ENCODE data around the gene TMEM61. TPM values are rescaled to one million over a fixed set of nuclear protein-coding genes. Genes with fewer than 3 reads are reported as not detected.
A peak's percentile ranks its signal among the peaks of the same experiment; 100 is the strongest.

Gene TMEM61
- total RNA-seq, 1 donor, result not detected

DNA sequence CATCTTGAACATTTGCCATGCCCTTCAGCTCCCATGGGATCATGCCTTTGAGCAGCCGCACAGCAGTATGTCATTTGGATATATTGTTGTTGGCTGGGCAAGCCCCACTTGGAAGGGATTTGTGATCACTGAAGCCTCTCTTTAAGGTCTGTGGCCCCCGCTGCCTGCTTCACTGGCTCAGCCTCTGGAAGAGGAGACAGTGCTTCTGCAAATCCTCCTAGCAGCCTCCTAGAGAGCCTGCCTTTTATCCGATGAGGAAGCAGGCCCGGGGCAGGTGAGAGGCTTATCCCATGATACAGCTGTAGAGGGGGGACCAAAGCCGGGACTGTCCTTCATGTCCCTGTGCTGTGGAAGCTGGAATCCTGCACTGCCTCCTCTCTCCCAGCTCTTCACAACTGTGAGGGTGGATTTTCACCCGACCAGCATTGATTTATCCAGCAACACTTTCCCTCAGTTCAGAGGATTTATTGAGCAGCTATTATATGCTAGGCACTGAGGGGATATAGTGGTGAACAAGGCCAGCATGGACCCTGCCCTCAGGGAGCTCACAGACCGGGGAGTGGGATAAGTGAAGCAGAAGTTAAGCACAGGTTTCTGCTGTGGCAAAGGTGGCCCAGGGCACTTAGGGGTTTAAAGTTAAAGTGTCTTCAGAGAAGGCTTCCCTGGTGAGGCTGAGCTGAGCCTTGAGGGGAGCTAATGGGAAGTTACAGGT is 3.9 kb downstream of the TMEM61 start:
- no peak for DNase-seq (ENCODE audit: low read depth in 2 of 3, low spot score in 2 of 3)

DNA sequence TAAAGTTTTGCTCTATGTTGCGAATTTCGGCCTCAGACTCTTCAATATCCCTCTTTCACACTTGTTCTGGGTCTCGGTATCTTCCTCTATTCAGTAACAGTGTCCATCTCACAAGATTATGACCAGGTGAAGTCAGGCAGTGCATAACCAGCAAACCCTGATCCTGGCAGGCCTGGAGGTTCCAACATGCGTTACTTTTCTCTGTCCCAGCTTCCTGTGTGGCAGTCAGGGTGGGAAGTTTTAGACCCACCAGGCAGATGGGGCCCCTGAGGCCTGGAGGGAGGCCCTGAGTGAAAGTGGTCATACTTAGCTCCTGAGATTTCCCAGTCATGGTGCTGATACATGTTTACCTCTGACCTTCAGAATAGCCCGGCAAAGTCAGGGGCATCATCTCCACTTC is 5.1 kb downstream of the TMEM61 start:
- DNase-seq (ENCODE audit: low read depth in 2 of 3, low spot score in 2 of 3), result no peak

DNA sequence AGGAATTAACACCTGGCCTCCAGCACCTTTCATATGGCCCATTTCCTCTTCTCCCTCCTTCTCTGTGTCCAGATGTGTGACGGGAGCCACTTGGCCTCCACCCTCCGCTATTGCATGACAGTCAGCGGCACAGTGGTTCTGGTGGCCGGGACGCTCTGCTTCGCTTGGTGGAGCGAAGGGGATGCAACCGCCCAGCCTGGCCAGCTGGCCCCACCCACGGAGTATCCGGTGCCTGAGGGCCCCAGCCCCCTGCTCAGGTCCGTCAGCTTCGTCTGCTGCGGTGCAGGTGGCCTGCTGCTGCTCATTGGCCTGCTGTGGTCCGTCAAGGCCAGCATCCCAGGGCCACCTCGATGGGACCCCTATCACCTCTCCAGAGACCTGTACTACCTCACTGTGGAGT is 5.6 kb downstream of the TMEM61 start:
- no peak for DNase-seq (ENCODE audit: low read depth in 2 of 3, low spot score in 2 of 3)

DNA sequence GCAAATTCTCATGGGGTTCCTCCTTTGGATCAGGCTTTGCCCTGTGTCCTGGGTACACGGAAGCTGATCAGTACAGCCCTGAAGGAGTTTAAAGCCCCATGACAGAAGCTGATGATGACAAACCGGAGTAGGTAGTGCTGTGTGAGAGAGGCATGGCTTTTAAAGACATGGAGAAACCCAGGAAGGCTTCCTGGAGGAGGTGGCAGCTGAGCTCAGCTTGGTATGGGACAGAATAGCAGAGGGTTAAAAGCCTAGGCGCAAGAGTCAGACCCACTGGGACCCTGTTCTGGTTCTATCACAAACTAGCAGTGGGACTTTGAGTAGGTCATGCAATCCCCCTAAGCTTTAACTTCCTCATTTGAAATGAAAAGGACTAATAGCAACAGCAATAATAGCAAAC is 6.1 kb downstream of the TMEM61 start:
- no peak for DNase-seq (ENCODE audit: low read depth in 2 of 3, low spot score in 2 of 3)

DNA sequence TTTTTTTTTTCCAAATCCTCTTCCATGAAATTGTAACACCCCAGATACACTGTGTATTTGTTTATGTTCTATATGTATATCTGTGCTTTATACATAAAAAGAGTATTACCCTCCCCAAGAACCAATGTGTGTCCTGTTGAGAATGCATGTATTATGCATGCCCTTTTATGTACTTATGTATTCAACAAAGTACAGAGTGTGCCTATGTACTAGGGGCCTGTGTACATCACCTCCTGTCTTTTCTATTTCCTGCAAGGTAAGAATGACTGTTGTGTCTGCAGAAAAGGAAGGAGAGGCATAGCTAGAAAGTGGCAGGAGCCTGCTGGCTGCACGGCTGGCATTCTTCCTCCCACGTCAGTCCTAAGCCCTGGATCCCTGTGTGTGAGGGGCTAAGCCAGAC is 7.0 kb downstream of the TMEM61 start:
- no peak for DNase-seq (ENCODE audit: low read depth in 2 of 3, low spot score in 2 of 3)

DNA sequence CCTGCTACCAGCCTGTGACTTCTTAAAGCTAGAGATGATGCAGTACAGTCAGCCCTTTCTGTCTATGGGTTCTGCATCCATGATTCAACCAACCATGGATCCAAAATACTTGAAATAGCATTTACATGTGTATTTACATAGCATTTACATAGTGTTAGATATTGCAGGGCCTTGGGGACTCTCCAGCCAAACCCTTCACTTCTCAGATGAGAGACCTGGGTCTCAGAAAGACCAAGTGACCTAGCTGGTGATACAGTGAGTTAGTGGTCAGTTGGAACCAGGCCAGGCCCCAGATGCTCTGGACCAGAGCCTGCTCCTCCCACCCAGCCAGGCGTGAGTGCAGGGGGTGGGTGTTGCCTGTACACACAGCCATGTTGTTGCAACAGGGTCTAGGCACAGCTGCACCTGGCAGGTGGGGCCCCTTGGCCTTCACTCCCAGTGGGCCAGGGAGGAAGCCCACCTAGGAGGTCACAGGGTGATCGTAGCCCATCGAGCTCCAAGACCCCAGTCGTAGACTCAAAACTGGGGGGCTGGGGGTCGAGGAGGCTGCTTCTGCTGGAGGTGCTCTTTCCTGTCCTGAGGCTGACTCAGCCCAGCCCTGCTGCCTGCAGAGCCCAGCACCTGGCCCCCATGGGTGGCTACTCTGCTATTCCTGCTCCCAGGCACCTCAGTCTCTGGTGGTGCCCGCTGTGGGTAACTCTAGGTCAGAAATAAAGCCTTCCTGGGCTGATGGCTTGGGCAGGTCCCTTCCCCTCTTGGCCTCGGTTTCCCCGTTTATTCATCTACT is 7.7 kb downstream of the TMEM61 start:
- no peak for DNase-seq (ENCODE audit: low read depth in 2 of 3, low spot score in 2 of 3)

DNA sequence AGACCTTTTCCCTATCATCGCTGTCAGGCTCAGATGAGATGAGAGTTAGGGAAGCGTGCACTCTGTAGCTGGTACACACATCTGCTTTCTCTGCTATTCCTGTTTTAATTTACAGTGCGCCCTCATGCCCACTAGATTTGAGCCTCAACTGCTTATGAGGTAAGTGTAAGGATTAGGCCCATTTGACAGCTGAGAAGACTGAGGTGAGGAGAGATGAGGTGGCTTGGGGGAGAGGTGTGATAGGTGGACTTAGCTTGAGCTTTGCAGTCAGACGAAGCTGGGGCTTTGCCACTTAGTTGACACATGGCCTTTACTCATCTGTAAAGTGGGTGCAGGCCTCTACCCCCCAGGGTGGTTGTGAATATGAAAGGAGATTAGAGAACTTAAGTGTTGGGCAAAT is 8.5 kb downstream of the TMEM61 start:
- DNase-seq (ENCODE audit: low read depth in 2 of 3, low spot score in 2 of 3), result no peak

DNA sequence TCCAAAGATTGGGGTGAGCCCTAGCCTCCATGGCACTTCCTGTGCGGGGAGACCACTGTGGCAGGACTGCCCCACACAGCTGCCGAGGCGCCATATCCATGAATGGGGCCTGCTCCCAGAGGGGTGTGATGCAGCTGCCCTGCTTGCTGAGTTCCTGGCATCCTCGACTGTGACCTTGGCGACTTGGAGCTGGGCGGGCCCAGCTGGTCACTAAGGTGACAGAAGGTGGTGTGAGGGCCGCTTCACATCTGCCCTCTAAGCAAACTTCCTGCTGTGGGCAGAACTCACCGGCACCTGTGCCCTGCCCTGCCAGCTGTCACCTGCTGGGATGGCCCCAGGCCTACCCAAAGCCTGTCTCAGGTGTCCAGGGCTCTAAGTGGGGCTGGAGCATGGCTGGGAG is 9.0 kb downstream of the TMEM61 start:
- DNase-seq (ENCODE audit: low read depth in 2 of 3, low spot score in 2 of 3), result no peak

DNA sequence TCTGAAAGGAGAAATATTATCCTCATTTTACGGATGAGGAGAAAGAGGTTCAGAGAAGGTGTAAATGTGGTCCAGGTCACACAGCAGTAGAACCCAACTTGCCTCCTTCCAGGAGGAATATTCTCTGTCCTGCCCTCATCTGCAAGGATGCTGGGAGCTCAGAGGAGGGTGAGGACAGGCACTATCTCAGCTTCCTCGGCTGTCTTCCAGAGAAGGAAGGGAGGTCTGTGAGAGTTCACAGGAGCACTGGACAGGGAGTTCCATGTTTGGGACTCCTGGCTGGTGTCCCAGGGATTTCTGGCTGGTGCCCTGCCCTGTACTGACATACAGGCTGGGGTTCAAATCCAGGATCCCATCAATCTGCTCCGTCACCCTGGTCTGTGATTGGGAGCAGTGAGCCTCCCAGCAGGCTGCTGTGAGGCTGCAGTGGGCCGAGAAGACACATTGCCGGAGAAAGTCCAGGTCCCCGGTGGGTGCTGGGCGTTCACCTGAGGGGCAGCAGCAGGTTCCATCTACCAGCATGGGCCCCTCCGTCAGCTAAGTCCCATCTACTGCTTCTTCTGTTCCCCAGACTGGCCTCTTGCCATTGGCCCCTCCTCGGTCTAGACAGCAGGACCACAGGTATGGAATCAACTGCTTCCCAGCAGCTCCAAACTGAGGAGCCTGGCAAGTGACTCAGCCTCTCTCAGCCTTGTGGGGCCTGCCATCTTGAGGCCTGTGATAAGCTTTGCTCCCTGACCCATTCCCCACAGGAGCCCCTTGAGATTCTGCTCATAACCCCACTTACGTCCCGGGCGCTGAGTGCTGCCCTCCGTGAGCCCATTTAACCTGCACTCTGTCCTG is 9.8 kb downstream of the TMEM61 start:
- no peak for DNase-seq (ENCODE audit: low read depth in 2 of 3, low spot score in 2 of 3)

DNA sequence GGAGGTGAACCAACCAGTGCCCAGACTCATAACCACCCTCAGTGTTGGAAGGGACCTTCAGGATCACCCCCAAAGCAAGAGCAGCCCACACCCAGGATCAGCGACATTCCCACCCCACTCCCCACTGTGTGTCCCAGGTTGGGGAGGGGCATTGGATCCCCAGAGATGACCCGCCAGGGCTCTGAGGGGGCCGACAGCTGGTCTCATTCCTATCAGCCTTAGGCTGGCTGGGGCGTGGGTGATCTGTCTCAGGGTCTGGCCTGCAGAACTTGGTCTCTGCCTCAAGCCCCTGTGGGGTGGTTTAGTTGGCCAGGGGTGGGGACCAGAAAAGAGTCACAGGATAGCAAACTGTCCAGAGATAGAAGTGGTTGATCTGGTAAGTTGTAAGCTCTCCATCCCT is 10.5 kb downstream of the TMEM61 start:
- no peak for DNase-seq (ENCODE audit: low read depth in 2 of 3, low spot score in 2 of 3)

DNA sequence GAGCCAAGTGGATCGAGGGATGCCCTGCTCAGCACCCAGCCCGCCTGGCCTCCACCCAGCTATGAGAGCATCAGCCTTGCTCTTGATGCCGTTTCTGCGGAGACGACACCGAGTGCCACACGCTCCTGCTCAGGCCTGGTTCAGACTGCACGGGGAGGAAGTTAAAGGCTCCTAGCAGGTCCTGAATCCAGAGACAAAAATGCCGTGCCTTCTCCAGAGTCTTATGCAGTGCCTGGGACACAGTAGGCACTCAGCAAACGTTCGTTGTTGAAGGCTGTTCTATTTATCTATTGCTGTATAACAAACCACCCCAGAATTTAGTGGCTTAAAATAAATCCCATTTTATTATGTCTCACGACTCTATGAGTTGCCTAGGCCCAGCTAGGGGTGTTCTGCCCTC is 11.5 kb downstream of the TMEM61 start:
- DNase-seq (ENCODE audit: low read depth in 2 of 3, low spot score in 2 of 3), result no peak

DNA sequence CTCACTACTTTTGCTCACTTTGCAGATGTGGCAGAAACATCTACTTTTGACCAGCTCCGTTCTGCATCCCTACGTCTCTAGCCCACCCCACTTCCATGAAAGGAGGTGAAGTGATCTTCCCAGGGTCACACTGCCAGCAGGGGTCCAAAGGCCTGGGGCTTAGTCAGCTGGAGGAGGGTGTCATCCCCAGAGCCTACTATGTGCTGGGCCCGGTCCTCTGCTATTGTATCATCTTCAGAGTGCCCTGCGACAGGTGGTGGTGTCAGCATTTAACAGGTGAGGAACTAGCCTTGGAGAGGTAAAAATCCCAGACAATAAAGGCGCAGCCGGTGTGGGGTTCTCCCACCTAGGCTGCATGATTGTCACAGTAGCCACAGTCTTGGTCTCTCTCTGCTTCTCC is 12.7 kb downstream of the TMEM61 start:
- DNase-seq (ENCODE audit: low read depth in 2 of 3, low spot score in 2 of 3), result no peak

DNA sequence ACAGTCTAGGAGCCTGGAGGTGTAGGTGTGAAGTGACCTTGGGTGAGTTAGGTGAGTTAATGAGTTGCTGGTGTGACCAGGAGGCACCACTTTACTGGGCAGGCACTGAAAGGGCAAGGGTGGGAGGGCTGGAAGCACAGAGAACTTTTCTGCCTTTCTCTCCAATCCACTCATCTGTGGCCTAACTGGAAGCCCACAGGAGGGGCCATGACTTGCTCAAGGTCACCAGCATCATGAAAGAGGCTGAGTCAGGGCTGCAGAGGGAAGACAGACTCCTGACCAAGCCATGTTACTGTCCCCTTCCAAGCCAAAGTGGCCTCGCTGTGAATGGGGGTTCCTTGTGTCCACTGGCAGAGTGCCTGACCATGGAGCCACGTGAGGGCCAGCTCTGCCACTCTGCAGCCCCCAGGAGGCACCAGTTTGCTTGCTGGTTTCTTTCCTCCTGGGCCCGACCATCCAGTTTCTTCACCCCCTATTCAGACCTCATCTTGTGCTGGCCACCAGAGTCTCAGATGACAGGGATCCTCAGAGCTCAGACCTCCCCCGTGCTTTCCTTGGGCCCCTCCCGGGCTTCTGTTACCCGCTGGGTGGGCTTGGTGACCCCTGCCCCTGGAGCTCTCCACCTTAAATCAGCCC is 14.0 kb downstream of the TMEM61 start:
- DNase-seq (ENCODE audit: low read depth in 2 of 3, low spot score in 2 of 3), result no peak

DNA sequence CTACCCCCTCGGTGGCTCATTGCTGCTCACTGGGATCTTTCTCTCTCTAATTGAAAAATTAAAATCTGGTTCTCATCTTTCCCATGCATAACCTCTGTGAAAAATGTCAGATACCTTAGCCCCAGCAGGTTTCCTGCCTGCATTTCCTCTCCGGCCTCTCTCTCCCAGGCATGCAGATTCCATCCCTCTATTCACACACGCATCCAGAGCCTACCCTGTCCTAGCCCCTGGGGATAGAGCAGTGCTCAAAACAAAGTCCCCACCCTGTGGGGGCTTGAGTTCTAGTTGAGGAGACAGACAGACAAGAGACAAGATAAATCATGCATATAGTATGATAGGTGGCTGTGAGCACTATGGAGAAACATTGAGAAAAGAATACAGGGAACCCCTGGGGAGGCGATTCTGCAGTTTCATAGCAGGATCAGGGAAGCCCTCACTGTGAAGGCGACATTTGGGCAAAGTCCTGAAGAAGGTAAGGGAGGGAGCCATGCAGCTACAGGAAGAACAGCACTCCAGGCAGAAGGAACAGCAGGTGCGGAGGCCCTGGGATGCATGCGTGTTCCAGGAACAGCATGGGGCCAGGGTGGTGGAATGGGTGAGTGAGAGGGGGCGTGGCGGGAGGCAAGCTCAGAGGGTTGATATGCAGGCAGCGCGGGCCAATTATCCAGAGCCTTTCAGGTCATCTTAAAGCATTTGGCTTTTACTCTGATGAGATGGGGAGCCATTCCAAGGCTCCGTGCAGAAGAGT is 14.8 kb downstream of the TMEM61 start:
- DNase-seq (ENCODE audit: low read depth in 2 of 3, low spot score in 2 of 3), result no peak

DNA sequence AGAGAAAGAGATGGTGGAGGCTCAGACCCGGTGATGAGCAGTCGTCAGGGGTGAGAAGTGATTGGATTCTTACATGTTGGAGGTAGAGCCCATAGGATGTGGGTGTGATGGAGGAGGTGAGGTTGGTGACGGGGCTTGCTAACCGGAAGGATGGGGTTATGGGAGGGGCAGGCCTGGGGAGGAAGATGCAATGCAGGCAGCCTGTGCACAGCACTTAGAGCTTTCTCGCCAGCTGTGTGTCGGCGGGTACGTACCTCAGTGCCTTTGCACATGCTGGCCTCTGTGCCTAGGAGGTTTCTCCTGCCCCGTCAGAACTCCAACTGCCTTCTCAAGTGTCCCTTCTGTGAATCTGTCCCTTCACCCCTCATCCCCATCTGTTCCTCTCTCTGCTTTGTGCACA is 15.4 kb downstream of the TMEM61 start:
- peak in 1 of 3 donors; percentile 4 for DNase-seq (ENCODE audit: low read depth in 2 of 3, low spot score in 2 of 3)

DNA sequence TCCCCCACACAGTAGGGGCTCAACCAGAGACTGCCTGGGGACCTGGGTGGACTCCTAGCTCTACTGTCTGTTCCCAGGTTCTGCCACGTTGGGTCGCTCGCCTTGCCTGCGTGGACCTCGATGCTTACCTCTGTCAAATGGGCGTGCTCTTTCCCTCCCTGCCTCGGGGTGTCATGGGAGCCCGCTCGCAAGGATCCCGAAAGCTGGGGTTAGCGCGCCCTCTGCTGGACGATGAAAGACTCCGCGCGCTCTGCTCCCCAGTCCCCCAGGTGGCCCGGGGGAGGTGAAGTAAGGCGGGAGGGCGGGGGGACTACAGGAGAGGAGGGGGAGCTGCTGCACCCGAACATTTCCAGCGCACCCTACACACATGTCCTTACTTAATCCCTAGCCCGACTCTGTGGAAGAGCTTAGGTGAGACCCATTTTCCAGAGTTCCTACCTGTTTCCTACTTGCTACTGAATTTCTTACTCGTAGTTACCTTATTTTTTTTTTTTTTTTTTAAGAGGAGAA is 16.0 kb downstream of the TMEM61 start:
- DNase-seq (ENCODE audit: low read depth in 2 of 3, low spot score in 2 of 3), result peak; percentile 68 to 92 (median 77)

DNA sequence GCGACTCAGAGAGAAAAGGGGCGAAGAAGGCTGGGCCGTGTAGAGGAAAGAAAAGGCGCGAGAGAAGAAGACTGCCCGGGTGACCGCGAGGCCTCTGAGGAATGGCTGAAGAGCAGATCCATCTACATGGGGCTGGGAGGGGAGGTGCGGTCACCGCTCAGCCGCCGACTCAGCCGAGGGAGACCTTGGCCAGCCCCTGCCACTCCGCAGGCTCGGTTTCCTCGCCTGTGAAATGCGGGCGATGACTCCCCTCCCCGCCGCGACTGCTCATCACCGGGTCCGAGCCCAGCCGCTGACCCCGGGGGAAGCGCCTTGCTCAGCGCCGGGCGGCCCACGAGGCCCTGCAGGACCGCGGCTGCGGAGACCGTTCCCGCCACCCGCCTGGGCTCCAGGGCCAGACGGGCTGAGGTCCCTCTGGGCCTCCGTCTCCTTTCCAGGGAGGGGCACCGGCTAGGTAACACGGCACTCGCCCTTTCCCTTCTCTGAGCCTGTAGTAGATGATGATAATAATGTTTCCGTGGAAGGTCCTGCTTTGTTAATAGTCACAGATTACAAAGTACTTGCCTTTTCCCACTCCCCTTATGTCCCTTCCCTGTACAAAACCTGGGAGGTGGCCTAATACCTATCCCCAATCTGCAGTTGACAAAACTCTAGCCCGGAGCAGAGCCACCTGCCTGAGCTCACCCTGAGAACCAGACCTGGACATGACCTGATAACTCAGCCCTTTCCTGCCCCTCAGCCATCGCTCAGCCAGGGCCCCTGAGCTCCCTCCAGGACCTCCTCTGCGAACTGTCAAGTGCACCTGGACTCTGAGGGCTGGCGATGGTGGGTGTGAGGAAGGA is 16.7 kb downstream of the TMEM61 start:
- DNase-seq (ENCODE audit: low read depth in 2 of 3, low spot score in 2 of 3), result peak in 2 of 3 donors; percentile 12 to 26

DNA sequence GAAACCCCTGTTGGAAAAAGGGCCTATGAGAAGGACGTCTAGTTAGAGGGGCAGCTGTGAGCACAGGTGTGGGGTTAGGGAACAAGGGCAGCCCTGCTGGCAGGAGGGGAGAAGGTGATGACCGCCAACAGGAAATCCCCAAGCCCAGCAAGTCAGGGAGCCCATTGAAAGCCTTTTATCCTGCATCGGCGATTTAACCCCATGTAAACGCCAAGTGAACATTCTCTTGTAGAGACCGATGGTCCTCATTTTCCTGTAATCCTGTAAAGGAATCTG is 17.2 kb downstream of the TMEM61 start:
- no peak for DNase-seq (ENCODE audit: low read depth in 2 of 3, low spot score in 2 of 3)

DNA sequence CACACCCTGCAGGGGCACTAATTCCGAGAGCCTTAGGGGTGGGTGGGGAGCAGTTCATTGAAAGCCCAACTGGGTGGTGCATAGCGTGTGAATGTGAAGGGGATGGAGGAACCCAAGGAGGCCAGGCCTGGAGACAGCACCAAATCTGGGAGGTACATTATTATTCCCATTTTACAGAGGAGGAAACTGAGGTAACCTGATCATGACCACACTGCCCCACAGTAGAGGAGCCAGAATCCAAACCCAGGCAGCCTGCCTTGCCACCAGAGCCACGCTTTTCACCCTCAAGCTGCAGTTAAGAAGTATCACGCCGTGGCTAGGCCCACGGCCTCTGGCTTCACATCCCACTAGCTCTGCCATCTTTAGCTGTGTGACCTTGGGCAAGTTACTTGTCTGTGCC is 17.7 kb downstream of the TMEM61 start:
- DNase-seq (ENCODE audit: low read depth in 2 of 3, low spot score in 2 of 3), result no peak
